Stimulated activated naive B cell treated with anti-CD40 and anti-IgM and Interleukin-4, amounts not matched to agents 10 μg/mL and 1 μg/mL and 100 μg/mL, for 72 hours (primary cell): ENCODE data around the gene ATP10A.

ENCODE experiments used
- ATAC-seq, 2 donors: fragments of 150-1000 bp; cut with Tn5 transposase; replicated peaks; 2 replicates each; pipeline ENCODE4 v1.10.0; 2021; ENCODE audit warnings: moderate library complexity in 1 of 2
- DNase-seq: peaks from one replicate; pipeline ENCODE4 v3.0.0; 2021
- H3K27ac Mint-ChIP-seq: one replicate; pipeline ENCODE4 v1.8.0; 2022; ENCODE audit warnings: mild to moderate bottlenecking, mixed read lengths
- H3K27me3 Mint-ChIP-seq, 2 donors: one replicate each; pipeline ENCODE4 v1.8.0; 2022; ENCODE audit warnings: mixed read lengths in 2 of 2
- H3K36me3 Mint-ChIP-seq, 2 donors: one replicate each; pipeline ENCODE4 v1.8.0; 2022; ENCODE audit warnings: mixed read lengths in 2 of 2, mild to moderate bottlenecking in 1 of 2
- H3K4me1 Mint-ChIP-seq, 2 donors: one replicate each; pipeline ENCODE4 v1.8.0; 2022; ENCODE audit warnings: mixed read lengths in 2 of 2, mild to moderate bottlenecking in 1 of 2
- H3K4me3 Mint-ChIP-seq, 2 donors: one replicate each; pipeline ENCODE4 v1.8.0; 2022; ENCODE audit warnings: mild to moderate bottlenecking in 2 of 2, mixed read lengths in 2 of 2, moderate library complexity in 1 of 2
- H3K9me3 Mint-ChIP-seq, 2 donors: one replicate each; pipeline ENCODE4 v1.8.0; 2022; ENCODE audit warnings: mixed read lengths in 2 of 2, mild to moderate bottlenecking in 1 of 2

ATP10A gene

DNA sequence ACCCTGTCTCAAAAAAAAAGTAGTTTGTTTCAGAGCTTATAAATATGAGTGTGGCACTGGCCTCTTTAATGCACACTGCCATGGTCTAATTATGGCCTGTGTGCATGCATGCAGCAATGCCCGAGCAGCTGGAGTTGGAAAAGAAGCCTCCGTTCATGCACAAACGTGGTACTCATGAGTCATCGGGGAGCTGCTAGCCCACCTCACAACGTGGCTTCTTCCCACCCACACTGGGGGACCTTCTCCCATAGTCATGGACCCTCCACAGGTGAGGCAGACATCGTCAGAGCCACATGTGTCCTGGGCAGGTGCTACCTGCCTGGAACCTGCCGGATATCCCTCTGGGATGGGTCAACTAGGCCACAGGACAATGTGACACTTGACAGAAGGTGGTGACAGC lies 66.7 kb downstream of the ATP10A start:
- H3K4me3 Mint-ChIP-seq = no peak overlapping the region
- DNase-seq = no peak
- H3K36me3 Mint-ChIP-seq = no peaks in the 10 kb centered on the region
- ATAC-seq = no peak
- peaks cover 0 to 2% of the 10 kb centered on the region in 2 donors for H3K9me3 Mint-ChIP-seq
- H3K4me1 Mint-ChIP-seq = peaks cover 48 to 76% of the 10 kb centered on the region in 2 donors
- H3K27me3 Mint-ChIP-seq = peaks cover 38 to 57% of the 10 kb centered on the region in 2 donors
- H3K27ac Mint-ChIP-seq = no peak overlapping the region

DNA sequence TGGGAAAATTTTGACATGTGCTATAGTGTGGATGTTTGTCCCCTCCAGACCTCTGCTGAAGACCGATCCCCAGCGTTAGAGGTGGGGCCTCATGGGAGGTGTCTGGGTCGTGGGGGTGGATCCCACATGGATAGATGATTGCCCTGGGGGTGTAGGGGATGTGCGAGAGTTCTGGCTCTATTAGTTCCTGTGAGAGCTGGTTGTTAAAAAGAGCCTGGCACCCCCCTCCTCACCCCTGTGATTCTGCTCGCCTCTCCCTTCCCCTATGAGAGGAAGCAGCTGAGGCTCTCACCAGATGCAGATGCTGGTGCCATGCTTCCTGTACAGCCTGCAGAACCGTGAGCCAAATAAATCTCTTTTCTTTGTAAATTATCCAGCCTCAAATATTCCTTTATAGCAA lies 67.4 kb downstream of the ATP10A start:
- Mint-ChIP-seq H3K27ac (no peak overlapping the region), H3K36me3 (no peaks in the 10 kb centered on the region), H3K27me3 (peaks cover 34 to 57% of the 10 kb centered on the region in 2 donors), H3K4me3 (no peak overlapping the region), H3K9me3 (peaks cover 0 to 2% of the 10 kb centered on the region in 2 donors), H3K4me1 (peaks cover 53 to 83% of the 10 kb centered on the region in 2 donors)
- DNase-seq (no peak), ATAC-seq (no peak)

DNA sequence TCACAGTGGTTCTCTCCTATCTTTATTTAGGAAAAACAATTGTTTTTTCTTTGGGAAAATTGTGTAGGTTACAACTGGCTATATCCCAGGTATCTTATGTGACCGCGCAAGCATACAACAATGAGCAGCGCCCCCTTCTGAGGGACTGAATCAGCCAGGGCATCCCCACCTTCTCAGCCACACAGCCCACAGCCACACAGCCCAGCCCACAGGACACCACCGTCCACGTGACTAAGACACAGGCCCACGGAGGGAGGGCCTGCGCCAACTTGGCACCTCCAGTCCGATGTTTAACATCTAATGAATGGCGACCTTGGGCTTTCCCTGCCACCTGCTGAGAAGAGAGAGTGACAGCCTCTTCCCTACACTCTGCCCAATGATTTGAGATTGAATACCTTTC lies 68.1 kb downstream of the ATP10A start:
- Mint-ChIP-seq H3K4me3 (no peak overlapping the region), H3K4me1 (peaks cover 55 to 83% of the 10 kb centered on the region in 2 donors), H3K36me3 (no peaks in the 10 kb centered on the region), H3K27me3 (peaks cover 33 to 57% of the 10 kb centered on the region in 2 donors), H3K27ac (no peak overlapping the region), H3K9me3 (peaks cover 0 to 2% of the 10 kb centered on the region in 2 donors)
- DNase-seq (no peak), ATAC-seq (no peak)

DNA sequence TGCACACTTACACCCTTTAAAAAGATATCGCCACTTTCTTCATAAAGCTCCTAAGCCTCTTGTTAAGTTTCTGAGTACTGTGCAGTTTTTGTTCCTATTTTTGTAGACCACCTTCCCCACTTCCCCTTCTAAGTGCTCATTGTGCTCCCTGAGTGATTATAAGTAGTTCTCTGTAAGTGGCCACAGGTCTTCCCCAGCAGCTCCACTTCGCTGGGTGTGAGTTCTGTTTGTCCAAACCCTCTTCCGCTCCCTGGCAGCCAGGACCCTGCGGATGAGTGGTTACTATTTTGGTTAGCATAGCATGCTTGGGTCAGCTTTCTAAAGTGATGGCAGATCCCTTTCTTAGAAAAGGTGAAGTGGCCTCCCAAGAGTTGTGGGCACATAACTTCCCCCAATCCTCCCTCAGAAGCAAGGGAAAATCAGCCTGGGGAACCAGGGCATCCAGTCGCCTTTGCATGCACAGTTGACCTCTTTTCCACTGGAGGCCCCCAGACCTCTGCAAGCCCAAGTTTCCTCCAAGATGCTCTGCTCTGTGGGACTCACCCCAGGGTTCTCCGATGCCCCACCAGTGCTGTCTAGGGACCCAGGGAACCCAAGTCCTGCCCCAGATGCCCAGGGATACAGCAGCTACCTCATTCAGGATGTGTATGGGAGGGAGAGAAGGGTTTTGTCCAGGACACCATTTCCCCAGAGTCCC lies 69.6 kb downstream of the ATP10A start:
- peaks cover 34 to 59% of the 10 kb centered on the region in 2 donors for H3K27me3 Mint-ChIP-seq
- ATAC-seq = peak; percentile 89 to 96
- peaks cover 49 to 72% of the 10 kb centered on the region in 2 donors for H3K4me1 Mint-ChIP-seq
- H3K36me3 Mint-ChIP-seq = no peaks in the 10 kb centered on the region
- H3K9me3 Mint-ChIP-seq = peaks cover 0 to 2% of the 10 kb centered on the region in 2 donors
- no peak overlapping the region for H3K27ac Mint-ChIP-seq
- H3K4me3 Mint-ChIP-seq = peak overlapping the region in 1 of 2 donors; percentile 27
- peak; percentile 74 for DNase-seq

DNA sequence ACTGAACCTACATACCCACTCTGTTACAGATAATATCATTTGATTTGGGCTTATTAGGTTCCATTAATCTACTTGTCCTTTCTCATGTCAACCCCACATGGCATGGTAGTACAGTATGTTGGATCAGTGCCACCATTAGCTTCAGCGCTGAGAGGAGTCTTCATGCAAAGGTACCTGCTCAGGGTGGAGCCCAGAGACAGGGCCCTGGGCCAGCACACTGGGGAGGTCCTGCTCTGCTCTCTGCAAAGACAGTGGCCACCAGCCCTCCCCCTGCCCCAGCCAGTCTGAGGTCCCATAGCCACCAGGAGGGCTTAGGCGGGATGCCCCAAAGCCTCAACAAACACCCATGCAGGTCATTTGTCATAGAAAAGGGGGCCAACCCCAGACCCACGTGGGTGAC lies 71.0 kb downstream of the ATP10A start:
- H3K4me3 Mint-ChIP-seq = no peak overlapping the region
- H3K9me3 Mint-ChIP-seq = peaks cover 0 to 2% of the 10 kb centered on the region in 2 donors
- ATAC-seq = no peak
- H3K36me3 Mint-ChIP-seq = no peaks in the 10 kb centered on the region
- DNase-seq = no peak
- peaks cover 31 to 53% of the 10 kb centered on the region in 2 donors for H3K27me3 Mint-ChIP-seq
- H3K27ac Mint-ChIP-seq = no peak overlapping the region
- H3K4me1 Mint-ChIP-seq = peaks cover 41 to 58% of the 10 kb centered on the region in 2 donors

DNA sequence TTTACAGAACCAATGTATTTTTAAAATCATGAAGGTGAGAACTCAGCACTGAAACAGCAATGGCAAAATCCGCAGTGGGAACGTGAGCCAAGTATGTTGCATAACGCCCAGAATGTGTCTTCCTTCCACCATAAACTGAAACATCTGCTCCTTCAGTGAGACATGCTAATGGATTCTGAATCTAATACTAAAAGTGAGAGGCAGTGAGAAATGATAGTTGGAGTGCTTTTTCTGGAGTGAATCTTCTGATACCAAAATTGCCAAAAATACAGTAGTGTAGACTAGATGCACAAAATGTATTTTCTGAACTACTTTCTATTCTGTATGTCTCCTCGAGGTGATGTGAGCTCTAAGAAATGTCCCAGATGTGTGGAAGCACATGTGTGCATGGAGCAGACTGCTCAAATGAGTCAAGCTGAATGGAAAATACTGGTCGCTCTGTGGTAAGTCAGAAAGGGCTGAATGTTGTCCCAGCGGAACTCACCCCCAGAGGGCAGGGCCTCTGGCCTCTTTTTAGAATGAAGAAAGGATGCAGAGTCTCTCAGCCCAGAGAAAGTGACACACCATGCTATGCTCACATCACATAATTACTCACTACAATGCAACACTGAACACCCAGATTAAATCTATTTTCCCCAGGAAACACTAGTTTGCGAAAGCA lies 73.0 kb downstream of the ATP10A start:
- H3K4me1 Mint-ChIP-seq = peaks cover 33 to 51% of the 10 kb centered on the region in 2 donors

DNA sequence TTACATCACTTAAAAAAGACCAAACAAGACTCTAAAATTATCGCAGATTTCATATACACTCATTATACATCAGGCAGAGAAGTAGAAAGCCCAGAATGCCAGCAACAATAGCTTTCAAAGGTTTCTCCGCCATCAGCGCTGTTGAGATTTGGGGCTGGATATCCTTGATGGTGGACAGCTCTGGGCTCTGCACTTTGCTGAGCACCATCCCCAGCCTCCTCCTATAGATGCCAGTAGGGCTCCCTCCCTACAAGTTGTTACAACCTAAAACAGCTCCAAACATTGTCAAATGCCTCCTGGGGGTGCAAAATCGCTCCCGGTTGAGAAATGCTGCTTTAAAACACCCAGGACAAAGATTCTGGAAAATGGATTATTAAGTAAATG lies 73.5 kb downstream of the ATP10A start:
- Mint-ChIP-seq H3K4me1 (peaks cover 30 to 45% of the 10 kb centered on the region in 2 donors), H3K27me3 (peaks cover 34 to 57% of the 10 kb centered on the region in 2 donors), H3K27ac (no peak overlapping the region), H3K36me3 (no peaks in the 10 kb centered on the region), H3K4me3 (no peak overlapping the region), H3K9me3 (peaks cover 0 to under 1% of the 10 kb centered on the region in 2 donors)
- DNase-seq (no peak), ATAC-seq (no peak)

More for the DNA sequence above, 73.0 kb downstream of the ATP10A start:
- H3K36me3 Mint-ChIP-seq = no peaks in the 10 kb centered on the region
- H3K4me3 Mint-ChIP-seq = no peak overlapping the region
- DNase-seq = peak; percentile 34
- peaks cover 0 to 2% of the 10 kb centered on the region in 2 donors for H3K9me3 Mint-ChIP-seq
- ATAC-seq = peak; percentile 36 to 44
- peaks cover 35 to 60% of the 10 kb centered on the region in 2 donors for H3K27me3 Mint-ChIP-seq
- no peak overlapping the region for H3K27ac Mint-ChIP-seq

DNA sequence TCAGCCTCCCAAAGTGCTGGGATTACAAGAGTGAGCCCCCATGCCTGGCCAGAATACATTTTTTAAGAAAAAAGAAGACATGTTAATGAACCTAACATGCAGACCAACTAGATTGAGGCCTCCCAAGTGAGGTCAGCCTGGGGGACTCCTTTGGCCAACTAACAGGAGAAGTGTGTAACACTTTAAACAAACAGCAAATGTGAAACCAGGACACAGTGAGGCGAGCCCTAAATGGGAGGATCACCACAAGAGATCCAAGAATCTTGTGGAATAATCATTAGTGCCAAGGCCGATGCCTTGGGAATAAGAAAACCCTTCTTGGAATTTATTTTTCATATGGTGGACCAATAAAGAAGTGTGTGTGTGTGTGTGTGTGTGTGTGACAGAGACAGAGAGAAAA lies 73.9 kb downstream of the ATP10A start:
- ATAC-seq = no peak
- Mint-ChIP-seq H3K9me3 (no peaks in the 10 kb centered on the region), H3K27ac (no peak overlapping the region), H3K4me1 (peaks cover 27 to 43% of the 10 kb centered on the region in 2 donors), H3K27me3 (peaks cover 32 to 56% of the 10 kb centered on the region in 2 donors), H3K36me3 (no peaks in the 10 kb centered on the region), H3K4me3 (no peak overlapping the region)
- no peak for DNase-seq

DNA sequence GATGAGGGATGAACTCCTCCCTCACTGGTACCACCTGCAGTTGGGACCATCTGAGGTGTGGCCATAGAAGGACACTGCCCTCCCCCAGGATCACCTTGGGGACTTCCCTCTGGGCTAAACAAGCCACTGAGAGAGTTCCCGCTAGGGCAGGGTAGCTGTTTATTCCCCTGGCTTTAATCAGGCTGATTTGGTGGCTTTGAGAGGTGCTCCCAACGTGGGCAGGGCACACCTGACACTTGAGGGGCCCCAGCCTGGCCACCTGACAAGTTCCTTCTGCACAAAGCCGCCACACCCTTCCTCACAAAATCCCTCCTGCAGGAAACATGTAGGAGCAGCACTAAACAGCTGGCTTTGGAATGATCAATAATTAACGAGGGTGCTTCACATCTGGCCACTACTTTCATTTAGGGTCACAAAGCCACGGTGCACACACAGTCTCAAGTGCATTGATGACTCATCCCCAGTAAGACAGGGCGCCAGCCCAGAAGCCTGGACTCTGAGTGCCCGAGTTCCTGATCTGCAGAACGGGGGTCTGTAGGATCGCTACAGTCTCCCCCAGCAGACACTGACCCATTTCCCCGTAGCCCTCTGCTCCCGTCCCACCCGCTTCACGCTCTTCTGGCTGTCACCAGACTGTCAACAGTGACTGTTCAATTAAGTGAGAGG lies 75.1 kb downstream of the ATP10A start:
- DNase-seq (no peak), ATAC-seq (peak; percentile 33)
- no peaks in the 10 kb centered on the region for H3K36me3 Mint-ChIP-seq
- H3K27ac Mint-ChIP-seq = no peak overlapping the region
- peaks cover 36 to 60% of the 10 kb centered on the region in 2 donors for H3K27me3 Mint-ChIP-seq
- no peaks in the 10 kb centered on the region for H3K9me3 Mint-ChIP-seq
- no peak overlapping the region for H3K4me3 Mint-ChIP-seq
- H3K4me1 Mint-ChIP-seq = peaks cover 28 to 40% of the 10 kb centered on the region in 2 donors

DNA sequence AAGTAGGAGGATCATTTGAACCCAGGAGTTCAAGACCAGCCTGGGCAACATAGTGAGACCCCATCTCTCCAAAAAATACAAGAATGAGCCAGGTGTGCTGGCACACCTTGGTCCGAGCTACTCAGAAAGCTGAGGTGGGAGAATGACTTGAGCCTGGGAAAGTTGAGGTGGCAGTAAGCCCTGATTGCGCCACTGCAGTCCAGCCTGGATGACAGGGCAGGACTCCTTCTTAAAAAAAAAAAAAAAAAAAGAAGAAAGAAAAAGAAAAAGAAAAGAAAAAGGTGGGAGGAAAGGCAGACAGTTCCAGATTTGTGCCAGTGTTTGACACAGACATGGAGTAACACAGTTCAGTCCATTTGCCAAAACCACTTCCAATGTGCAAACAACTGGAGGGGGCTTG lies 75.7 kb downstream of the ATP10A start:
- no peak for ATAC-seq

DNA sequence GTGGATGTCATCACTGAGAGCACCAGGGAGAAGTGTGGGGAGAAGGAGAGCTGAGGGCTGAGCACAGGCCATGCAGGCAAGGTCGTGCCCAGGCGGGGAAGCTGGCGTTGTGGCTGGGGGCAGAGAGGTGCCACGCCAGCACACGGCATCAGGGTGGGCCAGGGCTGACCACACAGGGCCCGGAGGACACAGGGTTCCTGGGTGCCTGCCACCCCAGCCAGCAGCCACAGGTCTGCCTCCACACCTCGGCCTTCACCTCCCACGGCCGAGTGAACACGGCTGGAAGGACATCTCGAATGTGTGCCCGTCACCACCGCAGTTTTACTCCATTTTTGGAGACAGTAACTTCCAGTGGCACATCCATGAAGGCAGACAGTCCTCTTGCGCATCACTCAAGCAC lies 77.1 kb downstream of the ATP10A start:
- DNase-seq (no peak), ATAC-seq (no peak)
- H3K4me1 Mint-ChIP-seq = peaks cover 22 to 29% of the 10 kb centered on the region in 2 donors
- H3K27me3 Mint-ChIP-seq = peaks cover 36 to 61% of the 10 kb centered on the region in 2 donors
- no peaks in the 10 kb centered on the region for H3K9me3 Mint-ChIP-seq
- H3K36me3 Mint-ChIP-seq = no peaks in the 10 kb centered on the region
- no peak overlapping the region for H3K27ac Mint-ChIP-seq
- no peak overlapping the region for H3K4me3 Mint-ChIP-seq

More for the DNA sequence above, 75.7 kb downstream of the ATP10A start:
- H3K4me1 Mint-ChIP-seq = peaks cover 26 to 35% of the 10 kb centered on the region in 2 donors
- no peak overlapping the region for H3K27ac Mint-ChIP-seq
- no peak overlapping the region for H3K4me3 Mint-ChIP-seq
- DNase-seq = no peak
- peaks cover 36 to 60% of the 10 kb centered on the region in 2 donors for H3K27me3 Mint-ChIP-seq
- no peaks in the 10 kb centered on the region for H3K9me3 Mint-ChIP-seq
- H3K36me3 Mint-ChIP-seq = no peaks in the 10 kb centered on the region

DNA sequence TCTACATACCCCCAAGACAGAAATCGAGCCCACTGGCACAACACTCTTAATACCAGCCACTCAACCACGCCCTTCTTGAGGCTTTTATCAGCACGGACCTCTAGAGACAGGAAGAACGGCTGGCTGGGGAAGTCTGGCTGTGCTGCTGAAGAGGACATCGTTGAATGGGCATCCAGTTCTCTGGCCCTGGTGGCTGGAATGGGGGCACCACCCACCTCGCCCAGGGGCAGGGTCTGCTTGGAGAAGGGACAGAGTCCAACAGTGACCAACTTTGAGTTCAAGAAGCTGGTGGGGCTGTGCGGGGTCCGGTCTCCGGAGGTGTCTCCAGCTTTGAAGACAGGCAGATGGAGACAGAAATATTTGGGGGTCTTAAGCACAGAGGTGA lies 77.5 kb downstream of the ATP10A start:
- H3K27ac Mint-ChIP-seq = no peak overlapping the region
- ATAC-seq = no peak
- no peaks in the 10 kb centered on the region for H3K36me3 Mint-ChIP-seq
- DNase-seq = no peak
- H3K4me3 Mint-ChIP-seq = no peak overlapping the region
- no peaks in the 10 kb centered on the region for H3K9me3 Mint-ChIP-seq
- H3K4me1 Mint-ChIP-seq = peaks cover 20 to 25% of the 10 kb centered on the region in 2 donors
- H3K27me3 Mint-ChIP-seq = peaks cover 36 to 57% of the 10 kb centered on the region in 2 donors

DNA sequence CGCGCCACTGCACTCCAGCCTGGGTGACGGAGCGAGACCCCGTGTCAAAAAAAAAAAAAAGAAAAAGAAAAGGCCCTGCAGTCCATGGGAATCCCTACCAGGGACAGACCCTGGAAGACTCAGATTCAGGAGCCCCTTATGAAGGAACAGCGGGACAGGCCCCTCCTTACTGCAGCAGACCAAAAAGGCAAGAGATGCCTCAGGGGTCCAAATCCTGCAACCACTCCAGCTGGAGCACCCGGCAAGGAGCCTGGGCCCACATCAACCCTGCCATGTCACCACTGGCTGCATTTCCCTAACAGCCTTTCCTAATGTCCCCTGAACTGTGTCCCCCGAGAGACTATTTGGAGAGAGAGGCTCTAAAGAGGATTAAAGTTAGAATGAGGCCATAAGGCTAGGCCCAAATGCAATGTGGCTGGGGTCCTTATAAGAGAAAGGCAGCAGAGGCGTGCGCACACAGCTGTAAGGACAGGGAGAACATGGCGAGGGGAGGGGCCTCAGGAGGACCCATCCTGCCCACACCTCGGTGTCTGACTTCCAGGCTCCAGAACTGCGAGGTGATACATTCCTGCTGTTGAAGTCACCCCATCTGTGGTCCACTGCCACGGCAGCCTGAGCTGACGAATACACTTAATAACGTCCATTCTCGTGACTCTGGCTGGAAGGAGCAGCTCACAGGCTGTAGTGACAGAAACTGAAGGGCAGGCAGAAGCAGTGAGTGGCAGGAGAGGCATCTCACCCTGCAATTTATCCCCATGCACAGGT lies 78.1 kb downstream of the ATP10A start:
- Mint-ChIP-seq H3K4me1 (peaks cover 14 to 19% of the 10 kb centered on the region in 2 donors), H3K36me3 (no peaks in the 10 kb centered on the region), H3K27ac (no peak overlapping the region), H3K4me3 (no peak overlapping the region), H3K9me3 (no peaks in the 10 kb centered on the region), H3K27me3 (peaks cover 32 to 51% of the 10 kb centered on the region in 2 donors)
- ATAC-seq (no peak), DNase-seq (no peak)
